ENCODE measurements around the gene LRRC8E. TPM values are rescaled to one million over a fixed set of nuclear protein-coding genes. Genes with fewer than 3 reads are reported as not detected.

The LRRC8E gene
- total and polyA plus RNA-seq, 7 donors, result 0.23 to 1.2 (median 1.2) TPM; not detected in 4

- Histone ChIP-seq H3K4me3 (no peak overlapping the region), H3K9me3 (no peaks in the 10 kb centered on the region), H3K36me3 (peaks cover 35 to 54% (median 38%) of the 10 kb centered on the region in 4 donors), H3K4me1 (peaks cover 0 to 24% (median 23%) of the 10 kb centered on the region in 4 donors), H3K27ac (no peak overlapping the region), H3K27me3 (peaks cover 21 to 32% (median 28%) of the 10 kb centered on the region in 3 donors)
- DNase-seq, result no peak
- intact Hi-C loops (cut with DNase I), result no loop called here
- 92 to 93% methylated on average over 31 of the region's 31 CpGs for WGBS, 2 donors
- TF ChIP-seq EP300 (IDR thresholded peaks at IDR 0.05) (no peak), POLR2AphosphoS5 (IDR thresholded peaks at IDR 0.05) (no peak)
These were observed 23.9 kb downstream of the LRRC8E start for GRCh38 chr19:7912144-7912696.

GRCh38 chr19:7912697-7913564, 24.6 kb downstream of the LRRC8E start:
- Histone ChIP-seq H3K36me3 (peaks cover 35 to 52% (median 38%) of the 10 kb centered on the region in 4 donors), H3K4me1 (peaks cover 0 to 25% (median 23%) of the 10 kb centered on the region in 4 donors)
- intact Hi-C loops (cut with DNase I), result no loop called here

GRCh38 chr19:7913652-7914051, 25.3 kb downstream of the LRRC8E start:
- H3K4me3 ChIP-seq, result no peak overlapping the region
- peaks cover 0 to 29% (median 28%) of the 10 kb centered on the region in 4 donors for H3K4me1 ChIP-seq
- TF ChIP-seq CTCF (IDR thresholded peaks at IDR 0.05), result no peak
- no peak for TF ChIP-seq EP300 (IDR thresholded peaks at IDR 0.05)
- no peak for TF ChIP-seq POLR2A (IDR thresholded peaks at IDR 0.05)
- TF ChIP-seq POLR2AphosphoS5 (IDR thresholded peaks at IDR 0.05), result no peak
- WGBS, 2 donors, result 80 to 89% methylated on average over 10 of the region's 10 CpGs
- no peaks in the 10 kb centered on the region for H3K9me3 ChIP-seq
- intact Hi-C loops (cut with DNase I), result no loop called here
- H3K36me3 ChIP-seq, result peaks cover 35 to 49% (median 38%) of the 10 kb centered on the region in 4 donors
- no peak overlapping the region for H3K27ac ChIP-seq
- DNase-seq, result no peak
- peaks cover 33 to 46% (median 42%) of the 10 kb centered on the region in 3 donors for H3K27me3 ChIP-seq

More at GRCh38 chr19:7912697-7913564, 24.6 kb downstream of the LRRC8E start:
- no peak for DNase-seq
- H3K27me3 ChIP-seq, result peaks cover 27 to 39% (median 35%) of the 10 kb centered on the region in 3 donors
- TF ChIP-seq CTCF (IDR thresholded peaks at IDR 0.05), result no peak
- no peak for TF ChIP-seq EP300 (IDR thresholded peaks at IDR 0.05)
- TF ChIP-seq POLR2A (IDR thresholded peaks at IDR 0.05), result no peak
- no peak for TF ChIP-seq POLR2AphosphoS5 (IDR thresholded peaks at IDR 0.05)
- no peaks in the 10 kb centered on the region for H3K9me3 ChIP-seq
- H3K27ac ChIP-seq, result no peak overlapping the region
- 94 to 96% methylated on average over 39 of the region's 39 CpGs for WGBS, 2 donors
- H3K4me3 ChIP-seq, result no peak overlapping the region

- intact Hi-C loops (cut with DNase I), result no loop called here
- WGBS, 2 donors, result 43 to 72% methylated on average over 12 of the region's 12 CpGs
- H3K27ac ChIP-seq, result no peak overlapping the region
- peaks cover 38 to 50% (median 47%) of the 10 kb centered on the region in 3 donors for H3K27me3 ChIP-seq
- no peak for DNase-seq
- no peak overlapping the region for H3K4me3 ChIP-seq
- H3K9me3 ChIP-seq, result no peaks in the 10 kb centered on the region
- peaks cover 0 to 34% (median 32%) of the 10 kb centered on the region in 4 donors for H3K4me1 ChIP-seq
- TF ChIP-seq POLR2AphosphoS5 (IDR thresholded peaks at IDR 0.05) (no peak), CTCF (IDR thresholded peaks at IDR 0.05) (no peak), EP300 (IDR thresholded peaks at IDR 0.05) (no peak), POLR2A (IDR thresholded peaks at IDR 0.05) (no peak)
- peaks cover 35 to 45% (median 37%) of the 10 kb centered on the region in 4 donors for H3K36me3 ChIP-seq
These were observed 25.8 kb downstream of the LRRC8E start for GRCh38 chr19:7914099-7914498.

- TF ChIP-seq POLR2AphosphoS5 (IDR thresholded peaks at IDR 0.05), result peak in 1 of 4 donors; percentile 38
- no peak for TF ChIP-seq EP300 (IDR thresholded peaks at IDR 0.05)
- 40 to 73% methylated on average over 12 of the region's 12 CpGs for WGBS, 2 donors
- intact Hi-C loops (cut with DNase I), result no loop called here
- peaks cover 0 to 39% (median 36%) of the 10 kb centered on the region in 4 donors for H3K4me1 ChIP-seq
- no peaks in the 10 kb centered on the region for H3K9me3 ChIP-seq
- H3K36me3 ChIP-seq, result peaks cover 34 to 40% (median 34%) of the 10 kb centered on the region in 4 donors
- no peak for DNase-seq
- no peak within 1 kb of the TSS for H3K27ac ChIP-seq
- H3K4me3 ChIP-seq, result no peak within 1 kb of the TSS
- H3K27me3 ChIP-seq, result peaks cover 38 to 52% (median 52%) of the 10 kb centered on the region in 3 donors
These were observed 26.3 kb downstream of the LRRC8E start, which contains the start of gene TGFBR3L for GRCh38 chr19:7914598-7915045. Gene TGFBR3L, plus strand, starts transcription at chr19:7914830.

Measured in sigmoid colon (tissue), 7 donors.